PC-9 (cell line): ENCODE measurements around the gene ARHGAP30.

Experiments
- CTCF ChIP-seq: fragments of 200-600 bp; sonication (generic); conservative IDR thresholded peaks from 2 replicates; pipeline ENCODE4 v1.6.1; 2017; ENCODE audit warnings: mixed run types, antibody characterized with exemption, mild to moderate bottlenecking, moderate library complexity
- EZH2 ChIP-seq: fragments of 200-600 bp; sonication (generic); IDR thresholded peaks from 2 replicates; pipeline ENCODE4 v1.8.0; 2017; ENCODE audit warnings: antibody characterized with exemption, low read depth

DNA sequence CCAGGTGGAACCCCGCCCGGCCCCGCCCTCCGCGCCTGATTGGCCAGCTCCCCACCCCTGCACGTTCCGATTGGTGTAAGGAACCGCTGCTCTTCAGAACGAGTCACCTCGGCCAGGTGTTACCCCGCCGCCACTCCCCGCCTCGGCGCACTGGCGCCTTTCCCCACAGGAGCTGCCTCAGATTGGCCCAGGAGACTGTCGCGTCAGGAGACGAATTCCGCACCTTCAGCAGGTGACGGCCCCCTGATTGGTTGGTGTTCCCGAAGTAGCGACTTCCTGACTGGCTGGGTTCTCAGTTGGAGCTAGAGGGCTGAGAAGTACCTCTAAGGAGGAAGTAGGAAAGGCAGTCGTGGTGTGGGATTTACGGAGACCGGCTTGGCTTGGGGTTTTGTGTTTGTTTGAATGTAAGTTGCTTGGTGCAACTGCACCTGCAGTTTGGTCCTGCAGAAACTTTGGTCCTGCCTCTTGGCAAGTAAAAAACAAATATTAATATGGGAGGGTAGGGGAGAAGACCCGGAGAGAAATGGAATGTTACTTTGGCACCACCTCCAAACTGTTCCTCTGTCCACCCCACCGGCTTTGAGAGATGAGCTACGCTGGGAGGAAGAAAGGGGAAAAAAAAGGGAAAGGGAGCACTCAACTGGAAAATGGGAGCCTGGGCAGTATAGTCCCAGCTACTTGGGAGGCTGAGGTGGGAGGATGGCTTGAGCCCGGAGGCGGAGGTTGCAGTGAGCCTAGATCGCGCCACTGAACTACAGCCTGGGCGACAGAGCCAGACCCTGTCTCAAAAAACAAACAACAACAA is 48.3 kb downstream of the ARHGAP30 start:
- TF ChIP-seq EZH2 (no peak), CTCF (no peak)
